ENCODE measurements around the gene GSK3B. TPM values are rescaled to one million over a fixed set of nuclear protein-coding genes. Genes with fewer than 3 reads are reported as not detected.

Gene GSK3B
- total and polyA plus RNA-seq, 8 donors, result 4.4 to 20.7 (median 11.2) TPM

DNA sequence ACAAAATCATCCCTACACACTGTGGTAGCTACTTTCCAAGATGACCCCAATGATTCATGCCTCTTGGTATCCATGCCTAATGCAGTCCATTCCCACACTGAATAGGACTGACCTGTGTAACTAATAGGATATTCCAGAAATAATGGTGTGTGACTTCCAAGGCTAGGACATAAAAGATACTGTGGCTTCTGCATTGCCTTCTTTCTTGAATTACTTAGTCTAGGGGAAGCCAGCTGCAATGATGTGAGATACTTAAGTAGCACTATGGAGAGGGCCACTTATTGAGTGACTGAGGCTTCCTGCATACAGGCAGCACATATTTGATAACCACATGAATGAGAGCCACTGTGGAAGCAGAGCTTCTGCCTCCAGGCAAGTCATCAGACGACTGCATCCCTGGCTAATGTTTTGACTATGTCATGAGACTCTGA, 262.3 kb downstream of the GSK3B start:
- ATAC-seq (no peak), DNase-seq (no peak), FAIRE-seq (no peak)
- intact Hi-C loops (cut with DNase I), result no loop called here
- no peaks in the 10 kb centered on the region for H3K9me3 ChIP-seq
- 82 to 96% methylated on average over 1 of the region's 1 CpG for WGBS, 2 donors
- H3K4me1 ChIP-seq, result no peaks in the 10 kb centered on the region
- TF ChIP-seq, protein P1, sequence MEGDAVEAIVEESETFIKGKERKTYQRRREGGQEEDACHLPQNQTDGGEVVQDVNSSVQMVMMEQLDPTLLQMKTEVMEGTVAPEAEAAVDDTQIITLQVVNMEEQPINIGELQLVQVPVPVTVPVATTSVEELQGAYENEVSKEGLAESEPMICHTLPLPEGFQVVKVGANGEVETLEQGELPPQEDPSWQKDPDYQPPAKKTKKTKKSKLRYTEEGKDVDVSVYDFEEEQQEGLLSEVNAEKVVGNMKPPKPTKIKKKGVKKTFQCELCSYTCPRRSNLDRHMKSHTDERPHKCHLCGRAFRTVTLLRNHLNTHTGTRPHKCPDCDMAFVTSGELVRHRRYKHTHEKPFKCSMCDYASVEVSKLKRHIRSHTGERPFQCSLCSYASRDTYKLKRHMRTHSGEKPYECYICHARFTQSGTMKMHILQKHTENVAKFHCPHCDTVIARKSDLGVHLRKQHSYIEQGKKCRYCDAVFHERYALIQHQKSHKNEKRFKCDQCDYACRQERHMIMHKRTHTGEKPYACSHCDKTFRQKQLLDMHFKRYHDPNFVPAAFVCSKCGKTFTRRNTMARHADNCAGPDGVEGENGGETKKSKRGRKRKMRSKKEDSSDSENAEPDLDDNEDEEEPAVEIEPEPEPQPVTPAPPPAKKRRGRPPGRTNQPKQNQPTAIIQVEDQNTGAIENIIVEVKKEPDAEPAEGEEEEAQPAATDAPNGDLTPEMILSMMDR (IDR thresholded peaks at IDR 0.05), result no peak
- no peak overlapping the region for H3K27ac ChIP-seq
- no peak overlapping the region for H3K4me3 ChIP-seq
- no peaks in the 10 kb centered on the region for H3K27me3 ChIP-seq
- H3K36me3 ChIP-seq, result no peaks in the 10 kb centered on the region

GRCh38 chr3:119831022-119831421, 263.2 kb downstream of the GSK3B start:
- no peaks in the 10 kb centered on the region for H3K27me3 ChIP-seq
- intact Hi-C loops (cut with DNase I), result no loop called here
- FAIRE-seq, result no peak
- TF ChIP-seq, protein P1 (IDR thresholded peaks at IDR 0.05), result no peak
- no peaks in the 10 kb centered on the region for H3K9me3 ChIP-seq
- 98 to 99% methylated on average over 3 of the region's 3 CpGs for WGBS, 2 donors
- no peak for DNase-seq
- no peaks in the 10 kb centered on the region for H3K4me1 ChIP-seq
- no peak for ATAC-seq
- no peak overlapping the region for H3K4me3 ChIP-seq
- no peak overlapping the region for H3K27ac ChIP-seq
- H3K36me3 ChIP-seq, result no peaks in the 10 kb centered on the region

DNA sequence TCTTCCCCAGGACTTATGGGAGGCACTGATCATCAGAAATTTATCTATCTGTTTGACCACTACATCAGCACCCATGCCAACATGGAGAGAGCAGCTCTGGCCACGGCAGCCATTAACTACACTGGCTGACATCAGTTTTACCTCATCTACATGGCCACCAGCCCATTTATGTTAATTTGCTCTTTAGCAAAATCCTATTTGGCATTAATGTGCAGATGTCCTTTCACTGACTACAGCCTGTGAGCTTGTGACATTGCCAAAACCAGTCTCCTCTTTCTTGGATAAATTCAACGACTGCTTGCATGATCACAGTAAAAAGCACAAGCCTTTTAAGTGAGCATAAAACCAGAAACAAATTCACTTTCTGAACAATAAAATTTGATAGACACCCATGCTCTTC, 264.8 kb downstream of the GSK3B start:
- no peak for DNase-seq
- H3K4me3 ChIP-seq, result no peak overlapping the region

DNA sequence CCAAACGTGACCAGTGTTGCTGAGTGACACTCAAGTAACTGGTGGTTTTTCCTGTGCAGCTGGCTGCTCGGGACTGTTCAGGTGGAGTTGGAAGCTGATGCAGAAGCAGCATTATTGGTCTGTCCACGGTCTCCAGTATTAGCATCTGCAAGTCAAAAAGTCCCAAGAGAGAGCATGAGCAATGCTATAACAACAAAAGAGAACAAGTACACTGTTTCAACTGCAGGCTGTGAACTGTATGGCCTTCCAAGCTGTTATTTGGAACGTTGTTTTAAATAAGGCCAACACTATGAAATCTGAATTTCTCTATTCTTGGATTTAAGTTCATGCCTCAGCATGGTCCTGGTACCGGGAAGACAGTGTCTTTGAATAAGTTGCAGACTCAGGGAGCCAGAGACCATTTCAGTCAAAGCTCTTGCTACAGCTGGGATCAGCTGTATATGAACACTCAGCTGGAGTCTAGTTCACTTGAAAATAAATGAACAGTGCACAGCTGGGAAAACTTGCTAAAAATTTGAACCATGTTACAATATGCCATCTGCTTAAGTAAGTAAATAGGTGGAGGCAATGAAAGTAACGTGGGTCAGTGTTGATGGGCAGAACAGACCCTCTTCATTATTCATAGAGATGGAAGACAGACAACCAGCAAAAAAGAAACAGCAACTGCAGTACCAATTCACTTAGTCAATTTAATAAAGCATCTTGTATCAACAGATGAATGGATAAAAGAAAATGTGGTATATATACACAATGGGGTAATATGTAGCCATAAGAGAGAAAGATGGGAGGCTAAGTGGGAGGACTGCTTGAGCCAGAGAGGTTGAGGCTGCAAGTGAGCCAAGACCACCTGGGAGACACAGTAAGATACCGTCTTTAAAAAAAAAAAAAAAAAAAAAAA, 267.3 kb downstream of the GSK3B start:
- FAIRE-seq (no peak), DNase-seq (no peak), ATAC-seq (no peak)
- no peak overlapping the region for H3K4me3 ChIP-seq
- H3K27ac ChIP-seq, result no peak overlapping the region
- H3K27me3 ChIP-seq, result no peaks in the 10 kb centered on the region
- H3K36me3 ChIP-seq, result peaks cover 0 to 4% (median 0%) of the 10 kb centered on the region in 3 donors
- H3K9me3 ChIP-seq, result no peaks in the 10 kb centered on the region
- 90 to 91% methylated on average over 7 of the region's 7 CpGs for WGBS, 2 donors
- TF ChIP-seq, protein P1 (IDR thresholded peaks at IDR 0.05), result no peak
- no peaks in the 10 kb centered on the region for H3K4me1 ChIP-seq
- intact Hi-C loops (cut with DNase I), result no loop called here

More for the DNA sequence above, 264.8 kb downstream of the GSK3B start:
- no peak for FAIRE-seq
- WGBS, 2 donors, result 89 to 95% methylated on average over 2 of the region's 2 CpGs
- no peaks in the 10 kb centered on the region for H3K4me1 ChIP-seq
- H3K27me3 ChIP-seq, result no peaks in the 10 kb centered on the region
- TF ChIP-seq, protein P1 (IDR thresholded peaks at IDR 0.05), result no peak
- peaks cover 0 to 4% (median 0%) of the 10 kb centered on the region in 3 donors for H3K36me3 ChIP-seq
- no peaks in the 10 kb centered on the region for H3K9me3 ChIP-seq
- H3K27ac ChIP-seq, result no peak overlapping the region
- no peak for ATAC-seq
- intact Hi-C loops (cut with DNase I), result no loop called here

- Histone ChIP-seq H3K27me3 (no peaks in the 10 kb centered on the region), H3K27ac (no peak overlapping the region), H3K9me3 (no peaks in the 10 kb centered on the region), H3K4me3 (no peak overlapping the region), H3K4me1 (no peaks in the 10 kb centered on the region), H3K36me3 (peaks cover 0 to 4% (median 0%) of the 10 kb centered on the region in 3 donors)
- DNase-seq, result no peak
- TF ChIP-seq, protein P1 (IDR thresholded peaks at IDR 0.05), result no peak
- WGBS, 2 donors, result 91 to 92% methylated on average over 1 of the region's 1 CpG
- intact Hi-C loops (cut with DNase I), result no loop called here
- FAIRE-seq, result no peak
- no peak for ATAC-seq
These were observed 268.4 kb downstream of the GSK3B start for GRCh38 chr3:119825820-119826219.

All from pancreas (tissue), 10 donors.